Central memory CD8-positive, alpha-beta T cell (primary cell): ENCODE data around the gene CA11.

Experiments
- ATAC-seq: fragments of 150-1000 bp; cut with Tn5 transposase; replicated peaks from 2 replicates; pipeline ENCODE4 v1.10.0; 2022; ENCODE audit warnings: mild to moderate bottlenecking, moderate FRiP score, moderate number of reproducible peaks; ENCODE audit not compliant: poor library complexity, severe bottlenecking; ENCODE audit errors: extremely low read depth
- DNase-seq, 2 donors: peaks; one replicate each; pipeline ENCODE4 v3.0.0; 2021; ENCODE audit warnings: low spot score in 2 of 2
- H3K27ac Mint-ChIP-seq: one replicate; pipeline ENCODE4 v1.8.0; 2022; ENCODE audit warnings: low read depth, mild to moderate bottlenecking, moderate library complexity, mixed read lengths
- H3K27me3 Mint-ChIP-seq: one replicate; pipeline ENCODE4 v1.8.0; 2022; ENCODE audit warnings: mixed read lengths
- H3K36me3 Mint-ChIP-seq: one replicate; pipeline ENCODE4 v1.8.0; 2022; ENCODE audit warnings: mild to moderate bottlenecking, moderate library complexity, mixed read lengths; ENCODE audit not compliant: insufficient read depth
- H3K4me1 Mint-ChIP-seq: one replicate; pipeline ENCODE4 v1.8.0; 2022; ENCODE audit warnings: mixed read lengths
- H3K4me3 Mint-ChIP-seq: one replicate; pipeline ENCODE4 v1.8.0; 2022; ENCODE audit warnings: mild to moderate bottlenecking, moderate library complexity, mixed read lengths
- H3K9me3 Mint-ChIP-seq: one replicate; pipeline ENCODE4 v1.8.0; 2022; ENCODE audit warnings: mixed read lengths

CA11 gene

DNA sequence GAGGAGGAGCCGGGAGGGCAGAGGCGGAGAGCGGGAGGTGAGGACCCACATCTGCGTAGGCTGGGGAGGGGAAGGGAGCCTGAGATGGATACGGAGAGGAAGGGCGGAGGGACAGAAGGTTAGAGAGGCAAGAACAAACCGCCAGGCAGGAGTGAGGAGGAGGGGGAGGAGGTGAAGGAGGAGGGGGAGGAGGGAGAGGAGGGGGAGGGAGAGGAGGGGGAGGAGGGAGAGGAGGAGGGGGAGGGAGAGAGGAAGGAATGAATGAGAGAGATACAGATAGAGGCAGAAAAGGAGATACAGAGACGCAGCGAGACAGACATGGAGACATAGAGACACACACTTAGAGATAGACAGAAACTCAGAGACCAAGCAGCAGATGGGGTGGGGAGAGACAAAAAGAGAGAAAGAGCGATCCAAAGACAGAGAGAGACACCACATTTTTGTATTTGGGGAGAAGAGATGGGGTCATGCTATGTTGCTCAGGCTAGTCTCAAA lies 782 bp upstream of the CA11 start:
- ATAC-seq, result no peak

DNA sequence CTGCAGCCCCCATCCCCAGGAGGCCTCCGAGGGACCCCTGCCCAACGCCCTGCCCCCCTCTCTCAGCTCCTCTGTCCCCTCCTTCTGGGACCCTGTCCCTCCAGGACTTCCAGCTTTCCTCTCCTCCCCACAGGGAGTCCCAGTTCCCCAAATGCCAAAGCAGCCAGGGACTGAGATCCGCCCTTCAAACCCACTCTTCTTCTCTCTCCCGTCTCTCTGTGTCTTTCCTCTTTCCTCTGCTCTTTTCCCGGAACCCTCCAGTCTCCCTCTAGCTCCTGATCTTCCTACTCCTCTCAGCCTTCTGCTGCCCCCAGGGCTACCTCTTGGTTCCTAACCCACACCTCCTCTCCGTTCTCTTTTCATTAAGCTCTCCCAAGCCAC lies 377 bp downstream of the CA11 start:
- peaks cover 48% of the 10 kb centered on the region for H3K4me1 Mint-ChIP-seq
- no peaks in the 10 kb centered on the region for H3K9me3 Mint-ChIP-seq
- ATAC-seq (no peak), DNase-seq (no peak)
- H3K27me3 Mint-ChIP-seq, result no peaks in the 10 kb centered on the region
- H3K36me3 Mint-ChIP-seq, result peaks cover 11% of the 10 kb centered on the region
- peak overlapping the region; percentile 86 for H3K4me3 Mint-ChIP-seq
- H3K27ac Mint-ChIP-seq, result peak overlapping the region; percentile 84

More for the DNA sequence above, 782 bp upstream of the CA11 start:
- Mint-ChIP-seq H3K9me3 (no peaks in the 10 kb centered on the region), H3K4me1 (peaks cover 48% of the 10 kb centered on the region), H3K27ac (peak overlapping the region; percentile 84), H3K36me3 (peaks cover 11% of the 10 kb centered on the region), H3K4me3 (peak overlapping the region; percentile 86), H3K27me3 (no peaks in the 10 kb centered on the region)
- no peak for DNase-seq

DNA sequence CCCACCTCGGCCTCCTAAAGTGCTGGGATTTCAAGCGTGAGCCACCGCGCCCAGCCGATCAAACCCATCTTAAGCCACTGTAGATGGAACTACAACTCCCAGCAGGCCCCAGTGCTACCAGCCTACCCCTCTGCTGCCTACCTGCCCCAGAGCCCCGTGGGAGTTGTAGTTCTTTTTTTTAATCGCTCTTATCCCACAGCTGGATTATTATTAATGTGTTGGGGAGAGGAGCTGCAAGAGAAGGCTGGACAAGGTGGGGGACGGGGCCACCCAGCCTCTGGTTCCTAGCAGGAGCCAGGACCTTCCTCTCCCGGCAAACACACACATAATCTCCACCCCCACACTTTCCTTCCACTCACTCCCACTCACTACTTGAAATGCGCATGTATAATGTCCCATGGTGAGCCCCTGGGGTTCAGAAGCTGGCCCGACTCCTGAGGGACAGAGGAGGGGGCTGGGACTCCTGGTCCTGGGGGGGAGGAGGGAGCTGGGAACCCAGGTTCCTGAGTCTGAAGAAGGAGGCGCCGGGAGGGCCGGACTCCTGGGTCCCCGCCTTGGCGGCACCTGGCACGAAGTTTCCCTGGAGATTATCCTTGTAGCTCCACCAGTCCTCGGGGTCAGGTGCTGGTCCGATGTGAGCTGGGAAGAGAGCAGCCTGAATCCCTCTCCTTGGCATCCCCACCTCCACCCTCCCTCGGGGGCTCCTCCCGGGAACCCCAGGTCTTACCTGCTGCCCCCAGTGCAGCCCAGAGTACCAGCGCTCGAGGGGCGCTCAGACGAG lies 958 bp downstream of the CA11 start:
- Mint-ChIP-seq H3K27me3 (no peaks in the 10 kb centered on the region), H3K4me1 (peaks cover 50% of the 10 kb centered on the region), H3K36me3 (peaks cover 11% of the 10 kb centered on the region), H3K9me3 (no peaks in the 10 kb centered on the region), H3K27ac (peak overlapping the region; percentile 84), H3K4me3 (peak overlapping the region; percentile 86)
- peak; percentile 52 for ATAC-seq
- DNase-seq, result peak in 1 of 2 donors; percentile 56

DNA sequence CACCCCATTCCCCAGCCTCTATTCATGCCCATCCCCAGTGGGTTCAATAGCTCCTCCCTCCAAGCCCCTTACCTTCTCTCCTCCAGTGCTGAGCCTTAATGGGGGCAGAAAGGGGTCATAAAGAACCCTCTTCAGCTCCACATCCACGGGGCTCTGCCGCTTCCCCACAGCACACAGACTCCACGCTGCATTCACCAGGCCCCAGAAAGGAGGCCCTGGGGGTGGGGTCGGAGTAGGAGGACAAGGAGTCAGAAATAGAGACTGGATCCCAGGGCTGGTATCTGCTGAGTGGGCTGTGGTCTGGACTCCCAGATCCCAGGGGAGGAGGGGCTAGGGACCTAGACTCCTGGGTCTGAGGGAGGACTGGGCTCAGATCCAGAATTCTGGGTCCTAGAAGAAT lies 1.6 kb downstream of the CA11 start:
- H3K4me1 Mint-ChIP-seq, result peaks cover 50% of the 10 kb centered on the region

DNA sequence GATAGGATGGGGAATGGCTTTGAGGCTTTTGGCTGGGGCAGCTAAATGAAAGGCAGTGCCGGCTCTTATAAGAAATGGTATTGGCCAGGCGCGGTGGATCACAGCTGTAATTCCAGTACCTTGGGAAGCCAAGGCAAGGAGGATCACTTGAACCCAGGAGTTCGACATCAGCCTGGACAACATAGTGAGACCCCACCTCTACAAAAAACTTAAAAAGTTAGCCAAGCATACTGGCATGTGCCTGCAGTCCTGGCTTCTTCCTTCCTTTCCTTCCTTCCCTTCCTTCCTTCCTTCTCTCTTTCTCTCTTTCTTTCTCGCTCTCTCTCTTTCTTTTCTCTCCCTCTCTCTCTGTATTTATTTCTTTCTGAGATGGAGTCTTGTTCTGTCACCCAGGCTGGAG lies 3.1 kb downstream of the CA11 start:
- Mint-ChIP-seq H3K4me1 (peaks cover 55% of the 10 kb centered on the region), H3K27me3 (no peaks in the 10 kb centered on the region), H3K9me3 (no peaks in the 10 kb centered on the region), H3K36me3 (peaks cover 12% of the 10 kb centered on the region), H3K27ac (no peak overlapping the region), H3K4me3 (no peak overlapping the region)
- no peak for DNase-seq
- no peak for ATAC-seq

More for the DNA sequence above, 1.6 kb downstream of the CA11 start:
- Mint-ChIP-seq H3K27ac (no peak overlapping the region), H3K36me3 (peaks cover 8% of the 10 kb centered on the region), H3K27me3 (no peaks in the 10 kb centered on the region), H3K4me3 (peak overlapping the region; percentile 86), H3K9me3 (no peaks in the 10 kb centered on the region)
- ATAC-seq (no peak), DNase-seq (no peak)

DNA sequence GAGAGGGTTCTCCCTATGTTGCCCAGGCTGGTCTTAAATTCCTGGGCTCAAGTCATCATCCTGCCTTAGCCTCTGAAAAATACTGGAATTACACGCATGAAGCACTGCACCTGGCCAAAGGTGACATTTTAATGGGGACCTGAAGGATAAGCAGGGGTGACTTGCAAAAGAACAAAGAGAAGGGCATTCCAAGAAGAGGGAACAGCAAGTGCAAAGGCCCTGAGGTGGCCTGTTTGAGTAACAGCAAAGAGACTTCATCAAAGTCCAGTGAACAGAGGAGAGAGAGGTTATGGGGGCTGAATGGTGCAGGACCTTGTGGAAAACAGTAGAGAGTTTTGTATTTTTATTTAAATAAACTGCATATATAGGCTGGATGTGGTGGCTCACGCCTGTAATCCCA lies 4.1 kb downstream of the CA11 start:
- ATAC-seq (no peak), DNase-seq (no peak)
- Mint-ChIP-seq H3K9me3 (no peaks in the 10 kb centered on the region), H3K27me3 (no peaks in the 10 kb centered on the region), H3K36me3 (peaks cover 16% of the 10 kb centered on the region), H3K4me3 (no peak overlapping the region), H3K27ac (no peak overlapping the region), H3K4me1 (peaks cover 52% of the 10 kb centered on the region)

DNA sequence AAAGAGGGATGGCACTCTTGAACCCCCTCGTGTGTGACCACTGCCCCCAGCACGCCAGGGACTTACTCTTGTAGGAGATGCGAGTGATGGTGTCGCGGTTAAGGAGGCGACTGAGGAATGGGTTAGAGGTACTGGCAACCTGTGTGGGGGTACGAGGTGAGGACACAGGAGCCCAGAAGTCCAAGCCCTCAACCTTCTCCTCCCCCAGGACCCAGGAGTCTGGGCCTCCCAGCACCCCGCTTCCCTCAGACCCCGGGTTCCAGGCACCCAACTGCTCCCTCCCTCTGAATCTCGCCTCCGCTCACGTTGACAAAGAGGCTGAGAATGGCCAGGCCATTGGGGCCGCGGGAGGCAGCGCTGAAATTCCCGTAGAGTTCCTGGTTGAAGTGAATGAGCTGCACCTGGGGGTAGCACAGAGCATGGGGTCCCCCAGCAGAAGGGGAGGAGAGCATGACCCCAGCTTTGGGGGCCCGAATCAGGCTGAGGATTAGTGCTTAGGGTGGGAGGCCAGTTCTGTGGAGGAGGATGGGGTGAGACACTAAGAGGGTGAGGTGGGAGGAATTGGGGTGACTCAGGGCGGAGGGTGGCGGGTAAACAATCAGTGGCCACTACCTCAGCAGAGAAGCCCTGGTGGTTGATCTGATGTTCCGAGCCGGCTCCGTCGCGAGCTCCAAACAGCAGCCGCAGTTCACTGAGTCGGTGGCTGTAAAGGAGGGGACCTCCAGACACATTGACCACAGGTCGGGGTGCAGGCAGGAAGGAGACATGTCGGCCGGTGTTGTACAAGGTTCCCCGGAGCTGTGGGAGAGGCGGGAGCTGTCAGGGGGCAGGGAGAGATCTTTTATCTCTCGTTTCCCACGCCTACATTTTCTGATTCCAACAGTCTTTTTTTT lies 6.3 kb downstream of the CA11 start:
- H3K9me3 Mint-ChIP-seq, result no peaks in the 10 kb centered on the region
- peak overlapping the region; percentile 97 for H3K27ac Mint-ChIP-seq
- peaks cover 23% of the 10 kb centered on the region for H3K36me3 Mint-ChIP-seq
- no peak for ATAC-seq
- no peaks in the 10 kb centered on the region for H3K27me3 Mint-ChIP-seq
- DNase-seq, result no peak
- peak overlapping the region; percentile 61 for H3K4me3 Mint-ChIP-seq
- peaks cover 44% of the 10 kb centered on the region for H3K4me1 Mint-ChIP-seq

DNA sequence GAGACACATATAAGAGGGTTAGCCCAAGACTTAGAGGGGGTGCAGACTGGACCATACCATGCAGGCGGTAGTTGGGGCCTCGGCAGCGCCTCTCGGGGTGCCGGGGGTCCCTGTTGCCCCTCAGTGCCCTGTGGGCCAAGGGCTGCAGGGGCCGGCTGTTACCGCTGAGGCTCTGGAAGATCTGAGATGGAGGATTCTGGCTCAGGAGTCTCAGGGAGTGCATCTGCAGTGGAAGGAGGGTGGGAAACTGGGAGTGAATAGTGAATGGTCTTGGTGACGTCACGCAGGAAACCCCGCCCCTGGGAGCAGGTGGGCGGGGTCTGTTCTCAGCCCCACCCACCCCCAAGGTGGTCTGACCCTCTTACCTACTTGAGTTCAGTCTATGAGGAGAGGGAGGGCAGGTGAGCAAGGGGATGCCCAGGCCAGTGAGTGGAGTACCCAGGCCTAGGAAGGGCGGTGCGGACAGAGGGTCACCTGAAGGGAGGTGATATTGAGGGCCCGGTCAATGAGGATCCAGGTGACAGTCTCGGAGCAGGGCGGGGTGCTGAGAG lies 7.1 kb downstream of the CA11 start:
- H3K4me3 Mint-ChIP-seq, result peak overlapping the region; percentile 85
- peaks cover 26% of the 10 kb centered on the region for H3K36me3 Mint-ChIP-seq
- H3K9me3 Mint-ChIP-seq, result no peaks in the 10 kb centered on the region
- DNase-seq, result no peak
- peak overlapping the region; percentile 97 for H3K27ac Mint-ChIP-seq
- H3K4me1 Mint-ChIP-seq, result peaks cover 45% of the 10 kb centered on the region
- ATAC-seq, result no peak
- no peaks in the 10 kb centered on the region for H3K27me3 Mint-ChIP-seq

DNA sequence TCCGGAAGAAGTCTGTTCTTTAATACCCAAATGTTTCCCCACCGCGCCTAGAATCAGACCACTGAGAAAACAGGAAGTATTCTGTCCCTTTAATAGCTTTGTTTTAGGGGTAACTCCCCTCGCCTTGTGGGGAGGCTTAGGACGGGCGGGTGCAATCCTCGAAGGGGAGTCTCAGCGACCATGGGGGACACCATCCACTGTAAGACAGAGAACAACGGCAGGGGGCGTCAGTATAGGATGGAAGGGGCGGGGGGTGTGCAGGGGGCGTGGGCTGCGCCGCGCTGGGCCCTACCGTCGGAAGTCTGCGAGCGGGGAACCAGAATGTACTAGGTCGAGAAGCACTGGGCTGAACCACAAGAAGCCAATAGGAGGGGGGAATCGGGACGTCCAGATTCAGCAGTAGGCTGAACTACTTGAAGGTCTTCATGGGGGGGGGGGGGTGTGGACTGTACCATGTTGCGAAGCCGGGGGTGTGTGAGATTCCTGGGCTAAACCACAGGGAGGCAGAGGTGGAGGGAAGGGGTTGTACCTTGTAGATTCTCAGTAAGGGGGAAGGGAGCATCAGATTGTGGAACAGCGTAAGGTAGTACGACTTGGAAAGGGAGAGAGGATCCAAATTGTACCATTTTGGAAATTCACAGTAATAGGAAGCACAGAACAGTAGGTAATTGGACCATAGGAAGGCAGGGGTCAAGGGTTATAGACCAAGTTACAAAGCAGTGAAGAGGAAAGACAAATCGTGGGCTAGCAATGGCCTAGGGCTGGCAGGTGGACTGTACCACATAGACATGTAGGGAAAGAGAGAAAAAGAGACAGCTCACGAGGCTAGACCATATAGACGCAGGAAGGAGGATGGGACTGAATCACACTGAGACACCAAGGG lies 7.8 kb downstream of the CA11 start:
- ATAC-seq (peak; percentile 47), DNase-seq (peak; percentile 62 to 85)
- no peaks in the 10 kb centered on the region for H3K9me3 Mint-ChIP-seq
- H3K27me3 Mint-ChIP-seq, result no peaks in the 10 kb centered on the region
- H3K36me3 Mint-ChIP-seq, result peaks cover 26% of the 10 kb centered on the region
- peak overlapping the region; percentile 97 for H3K27ac Mint-ChIP-seq
- H3K4me3 Mint-ChIP-seq, result peak overlapping the region; percentile 85
- H3K4me1 Mint-ChIP-seq, result peaks cover 45% of the 10 kb centered on the region

DNA sequence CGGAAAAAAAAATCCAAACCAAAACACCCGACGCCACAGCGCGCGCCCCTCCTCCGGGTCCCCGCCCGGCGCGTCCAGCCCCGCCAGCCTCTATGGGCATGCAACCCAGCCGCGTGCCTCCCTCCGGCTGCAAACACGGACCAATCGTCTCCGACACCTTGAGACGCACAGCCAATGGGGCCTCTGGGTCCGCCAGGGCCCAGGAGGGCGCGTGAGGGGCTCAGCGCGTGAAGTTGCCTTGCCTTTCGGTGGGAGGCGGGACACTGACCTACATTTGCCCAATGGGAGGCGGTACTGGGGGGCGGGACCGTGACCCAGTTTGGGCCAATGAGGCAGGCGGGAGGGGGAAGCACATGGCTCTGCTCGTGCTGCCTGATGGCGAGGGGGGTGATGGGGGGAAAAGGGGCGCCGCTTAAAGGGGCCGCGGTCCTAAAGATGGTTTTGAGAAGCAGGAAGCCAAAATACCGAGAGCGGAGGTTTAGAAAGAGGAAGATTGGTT lies 8.5 kb downstream of the CA11 start:
- peaks cover 45% of the 10 kb centered on the region for H3K4me1 Mint-ChIP-seq

DNA sequence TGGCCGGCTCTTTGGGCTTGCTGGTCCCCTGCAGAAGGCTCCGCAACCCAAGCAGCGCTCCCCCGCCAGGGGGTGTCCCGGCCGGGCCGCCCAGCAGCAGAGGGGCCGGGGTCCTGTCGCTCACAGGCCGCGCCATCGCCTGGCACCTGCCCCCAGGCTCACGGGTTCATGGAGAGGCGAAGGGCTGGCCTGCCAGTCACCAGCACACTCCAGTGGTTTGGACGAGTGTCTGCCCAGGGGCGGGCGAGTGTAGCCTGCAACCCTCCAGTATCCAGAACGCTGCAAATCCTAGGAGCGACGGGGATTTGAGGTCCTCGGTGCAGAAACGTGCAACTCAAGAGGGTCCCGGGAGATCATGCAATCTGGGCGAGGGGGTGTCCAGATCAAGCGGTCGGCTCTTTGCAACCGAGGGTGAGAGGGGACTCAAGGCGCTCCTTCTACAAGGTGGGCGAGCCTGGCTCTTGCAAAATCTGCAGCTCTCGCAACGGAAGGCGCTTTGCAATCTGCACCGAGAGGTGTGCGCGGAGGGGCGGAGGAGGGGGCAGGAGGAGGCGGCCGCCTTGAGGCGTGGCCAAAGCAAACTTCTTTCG lies 9.0 kb downstream of the CA11 start, which contains the start of gene DBP:
Gene DBP (minus strand): TSS at position 521 of the 590 bp plus-strand sequence. CDS start 385 bp downstream, at position 136.
- Mint-ChIP-seq H3K27me3 (no peaks in the 10 kb centered on the region), H3K9me3 (no peaks in the 10 kb centered on the region), H3K36me3 (peaks cover 32% of the 10 kb centered on the region), H3K4me1 (peaks cover 45% of the 10 kb centered on the region), H3K4me3 (peak within 1 kb of the TSS; percentile 85), H3K27ac (peak within 1 kb of the TSS; percentile 97)
- DNase-seq (no peak), ATAC-seq (no peak)

More for the DNA sequence above, 8.5 kb downstream of the CA11 start:
- Mint-ChIP-seq H3K4me3 (peak overlapping the region; percentile 85), H3K27me3 (no peaks in the 10 kb centered on the region), H3K9me3 (no peaks in the 10 kb centered on the region), H3K36me3 (peaks cover 27% of the 10 kb centered on the region), H3K27ac (peak overlapping the region; percentile 97)
- ATAC-seq (peak; percentile 79), DNase-seq (peak; percentile 97 to 100)
